Heart left ventricle (tissue), 16 donors: Measurements from ENCODE around the gene IFNGR2. TPM values are rescaled to one million over a fixed set of nuclear protein-coding genes. Genes with fewer than 3 reads are reported as not detected.
"Not testable (repeated sequence)": the region's sequence is repeated elsewhere in the genome, so short reads cannot be mapped to it uniquely, and the experiment has no call there.

Source experiments
- ATAC-seq, 4 donors: fragments of 200-7000 bp; cut with Tn5 transposase; one replicate each; pipeline ENCODE4 v1.9.1; 2020 to 2022; ENCODE audit warnings: moderate library complexity in 4 of 4, mild to moderate bottlenecking in 3 of 4, moderate number of reproducible peaks in 1 of 4
- DNase-seq, 5 donors: peaks; one replicate each; pipeline ENCODE4 v3.0.0-alpha.2; 2020
- H3K27ac ChIP-seq, 12 donors: fragments of 200-600 bp; sonication (generic) in 4 of 12; one replicate each; pipeline versions ENCODE4 v1.5.0 to v1.8.0; 2016 to 2022; ENCODE audit warnings: mild to moderate bottlenecking in 2 of 12
- H3K27me3 ChIP-seq, 9 donors: fragments of 200-600 bp; sonication (generic) in 2 of 9; one replicate each; pipeline versions ENCODE4 v1.5.1 to v1.8.0; 2016 to 2022; ENCODE audit warnings: mild to moderate bottlenecking in 3 of 9
- H3K36me3 ChIP-seq, 9 donors: fragments of 200-600 bp; sonication (generic) in 2 of 9; one replicate each; pipeline versions ENCODE4 v1.5.0 to v1.8.0; 2018 to 2022; ENCODE audit warnings: mild to moderate bottlenecking in 2 of 9
- H3K4me1 ChIP-seq, 12 donors: fragments of 200-600 bp; sonication (generic) in 4 of 12; one replicate each; pipeline versions ENCODE4 v1.5.0 to v1.8.0; 2016 to 2022; ENCODE audit warnings: mild to moderate bottlenecking in 3 of 12
- H3K4me3 ChIP-seq, 12 donors: fragments of 200-600 bp; sonication (generic) in 4 of 12; one replicate each; pipeline versions ENCODE4 v1.5.0 to v1.8.0; 2017 to 2022; ENCODE audit warnings: mild to moderate bottlenecking in 9 of 12, moderate library complexity in 4 of 12
- H3K9me3 ChIP-seq, 12 donors: fragments of 200-600 bp; sonication (generic) in 4 of 12; one replicate each; pipeline versions ENCODE4 v1.5.0 to v1.8.0; 2016 to 2022; ENCODE audit warnings: mild to moderate bottlenecking in 1 of 12
- CTCF ChIP-seq, 12 donors: fragments of 200-600 bp; sonication (generic) in 4 of 12; IDR thresholded peaks; one replicate each; pipeline versions ENCODE4 v1.5.0 to v1.8.0; 2018 to 2022; ENCODE audit warnings: antibody characterized with exemption in 12 of 12, mild to moderate bottlenecking in 5 of 12
- POLR2A ChIP-seq, 2 donors: fragments of 450-650 bp; IDR thresholded peaks; one replicate each; pipeline ENCODE4 v1.6.1; 2017; ENCODE audit warnings: antibody characterized with exemption in 2 of 2, mild to moderate bottlenecking in 2 of 2, moderate library complexity in 2 of 2
- WGBS, 4 donors: extraction: QIAGEN DNeasy Blood & Tissue Kit in 2 of 4; methylation state at CpG; one replicate each; pipeline versions ENCODE4 v1.1.5 to v1.1.7; 2013 to 2018; 5-methylcytosine and 5-hydroxymethylcytosine counted together
- intact Hi-C, 10 donors: fragments of 100-400 bp; cut with DNase I; formaldehyde crosslinking; loops; one replicate each; pipeline versions ENCODE4 v1.11.1 to v1.14.2; 2022
- polyA plus RNA-seq, 2 donors: library from polyadenylated mRNA; stranded (reverse); fragments of 200-250 nt; gene quantifications; one replicate each; pipeline ENCODE4 v1.2.3, GENCODE V29; 2013
- total RNA-seq, 9 donors: library from RNA; depleted of rRNA in 2 of 9; stranded (reverse); fragments of >200 nt in 2 of 9; fragmentation: NEBNext Ultra II Directional in 3 of 9; extraction: Animal tissue kit (Norgen Biotek cat#: 25700) in 3 of 9; gene quantifications; one replicate each; pipeline versions ENCODE4 v1.1.0 to v1.2.4, GENCODE V29; 2016 to 2023
- donor health status: ischemic (EF 13 %, LVEDD 7.1; RV severe dilation, severe dysfunction).
- donor health status: healthy with polysubstance abuse.
- donor health status: DM: no; HTN: yes; CAD: no.
- donor health status: DM: no; HTN: no; CAD: no.
- donor health status: ischemic (EF 25% LVEDD 6.9; RV normal size, moderate dysfunction).
- donor health status: ischemic (EF 25% LVEDD 5.7; RV mildly dilated, moderate dysfunction).
- donor health status: healthy.
- donor health status: DM: yes; HTN: yes; CAD: no.
- donor health status: ischemic (EF 35%, LVEDD 5.7; RV mildly dilated, moderate dysfunction).
- donor health status: nonischemic (EF 11% LVEDD 7.7; RV severe dilation, severe dysfunction).
- donor health status: DM: yes; HTN: yes; CAD: no.
- donor health status: PGD.
- donor health status: ischemic (EF 29% LVEDD 5.4; RV normal size, mild dysfunction).
- donor health status: nonischemic (EF 23%, LVEDD 6.1; RV moderate dilation, normal function).

The IFNGR2 gene
- total and polyA plus RNA-seq, 11 donors = 25.1 to 83.3 (median 33.5) TPM

GRCh38 chr21:33411949-33412430 lies 8.8 kb downstream of the IFNGR2 start:
- DNase-seq (no peak), ATAC-seq (peak in 1 of 4 donors; percentile 41)
- Histone ChIP-seq H3K27ac (no peak overlapping the region), H3K27me3 (no peaks in the 10 kb centered on the region), H3K9me3 (no peaks in the 10 kb centered on the region), H3K4me3 (no peak overlapping the region), H3K4me1 (peaks cover 0 to 63% (median 17%) of the 10 kb centered on the region in 12 donors), H3K36me3 (peaks cover 0 to 71% (median 30%) of the 10 kb centered on the region in 9 donors)
- intact Hi-C loops = no loop called here
- WGBS, 4 donors = 76 to 79% (median 78%) methylated on average over 8 of the region's 8 CpGs
- TF ChIP-seq CTCF (IDR thresholded peaks at IDR 0.05) (no peak), POLR2A (IDR thresholded peaks at IDR 0.05) (no peak)

GRCh38 chr21:33412439-33412831 lies 9.2 kb downstream of the IFNGR2 start:
- DNase-seq, intact Hi-C loops, H3K27ac ChIP-seq, H3K9me3 ChIP-seq, H3K27me3 ChIP-seq, H3K4me3 ChIP-seq, ATAC-seq: not testable (repeated sequence)
- WGBS, 4 donors = 87 to 94% (median 89%) methylated on average over 12 of the region's 12 CpGs
- peaks cover 0 to 59% (median 16%) of the 10 kb centered on the region in 12 donors for H3K4me1 ChIP-seq
- peaks cover 0 to 71% (median 34%) of the 10 kb centered on the region in 9 donors for H3K36me3 ChIP-seq

- intact Hi-C loops = no loop called here
- no peak overlapping the region for H3K27ac ChIP-seq
- no peak for ATAC-seq
- TF ChIP-seq POLR2A (IDR thresholded peaks at IDR 0.05) (no peak), CTCF (IDR thresholded peaks at IDR 0.05) (no peak)
- no peaks in the 10 kb centered on the region for H3K9me3 ChIP-seq
- no peak overlapping the region for H3K4me3 ChIP-seq
- no peak for DNase-seq
- 53 to 70% (median 64%) methylated on average over 9 of the region's 9 CpGs for WGBS, 4 donors
- H3K36me3 ChIP-seq = peaks cover 0 to 75% (median 40%) of the 10 kb centered on the region in 9 donors
- H3K27me3 ChIP-seq = no peaks in the 10 kb centered on the region
- H3K4me1 ChIP-seq = peaks cover 0 to 55% (median 17%) of the 10 kb centered on the region in 12 donors
Observed at GRCh38 chr21:33412832-33413519, 9.8 kb downstream of the IFNGR2 start.

- Histone ChIP-seq H3K9me3 (no peaks in the 10 kb centered on the region), H3K27me3 (no peaks in the 10 kb centered on the region), H3K4me1 (peaks cover 0 to 58% (median 23%) of the 10 kb centered on the region in 12 donors), H3K27ac (no peak overlapping the region), H3K4me3 (no peak overlapping the region), H3K36me3 (peaks cover 0 to 78% (median 42%) of the 10 kb centered on the region in 9 donors)
- WGBS, 4 donors = 86 to 92% (median 88%) methylated on average over 14 of the region's 14 CpGs
- TF ChIP-seq POLR2A (IDR thresholded peaks at IDR 0.05) = no peak
- no peak for TF ChIP-seq CTCF (IDR thresholded peaks at IDR 0.05)
- no peak for ATAC-seq
- intact Hi-C loops = no loop called here
- no peak for DNase-seq
Observed at GRCh38 chr21:33414068-33414467, 10.9 kb downstream of the IFNGR2 start.
